HepG2 (cell line): ENCODE results near the gene VAT1L. TPM values are rescaled to one million over a fixed set of nuclear protein-coding genes. Genes with fewer than 3 reads are reported as not detected.

Source experiments
- ATAC-seq: fragments of 200-7000 bp; cut with Tn5 transposase; 3 replicates; pipeline ENCODE4 v1.9.1; 2020; ENCODE audit warnings: mild to moderate bottlenecking, moderate library complexity
- BruUV-seq: library from RNA; stranded (reverse); fragments of 400-500 nt; replicated peaks from 2 replicates; lab custom pipeline; 2021; lab: Mats Ljungman, UMichigan
- CTCF ChIA-PET: fragments of 300-600 bp; formaldehyde crosslinking; extraction: SDS; loops from one replicate; lab custom pipeline; 2021; ENCODE audit warnings: low total read pairs, inconsistent platforms, low intra/inter-chr PET ratio; lab: Yijun Ruan, JAX
- POLR2A ChIA-PET: fragments of 350-600 bp; sonication (Branson Sonifier 250); formaldehyde crosslinking; loops from one replicate; lab custom pipeline; 2020; ENCODE audit warnings: antibody characterized with exemption, inconsistent platforms; lab: Yijun Ruan, JAX
- DNase-seq: peaks from one replicate; pipeline ENCODE4 v3.0.0-alpha.2; 2015; ENCODE audit warnings: low spot score
- FAIRE-seq: peaks from 3 replicates; lab custom pipeline; 2011; peaks lifted over from hg19 to GRCh38; lab: Jason Lieb, UNC
- H2AFZ ChIP-seq: one replicate; pipeline ENCODE4 v1.6.1; 2011; ENCODE audit warnings: low read length, inconsistent platforms
- H3K27ac ChIP-seq: fragments of 300-600 bp; 3 replicates; pipeline ENCODE4 v1.8.0; 2011; ENCODE audit warnings: mixed run types, mild to moderate bottlenecking, mixed read lengths, low read length, inconsistent platforms; ENCODE audit not compliant: insufficient read depth; ENCODE audit errors: extremely low read length
- H3K27me3 ChIP-seq, 2 experiments: fragments of 200-600 bp in 1 of 2; 2 replicates in 1 of 2; 3 replicates in 1 of 2; pipeline versions ENCODE4 v1.6.0 to v1.8.0; 2011; ENCODE audit warnings: low read length in 2 of 2, mild to moderate bottlenecking in 2 of 2, moderate library complexity in 2 of 2, inconsistent platforms in 1 of 2; ENCODE audit not compliant: insufficient read depth in 2 of 2, control insufficient read depth in 1 of 2
- H3K36me3 ChIP-seq, 2 experiments: fragments of 200-600 bp in 1 of 2; replicated peaks in 1 of 2; 2 replicates in 1 of 2; 3 replicates in 1 of 2; pipeline versions ENCODE4 v1.5.1 to v1.8.0; 2011; ENCODE audit warnings: low read length in 2 of 2, inconsistent platforms in 1 of 2; ENCODE audit not compliant: insufficient read depth in 2 of 2, control insufficient read depth in 1 of 2
- H3K4me1 ChIP-seq: 2 replicates; pipeline ENCODE4 v1.5.1; 2012; ENCODE audit warnings: low read length, inconsistent platforms; ENCODE audit not compliant: insufficient read depth
- H3K4me2 ChIP-seq: 2 replicates; pipeline ENCODE4 v1.6.0; 2011; ENCODE audit warnings: low read depth, low read length, inconsistent platforms
- H3K4me3 ChIP-seq, 3 experiments: fragments of 200-600 bp in 1 of 3; sonication (generic), shearing (Covaris generic) in 1 of 3; replicated peaks in 1 of 3; 2 replicates each; pipeline ENCODE4 v1.5.1; 2011 to 2016; ENCODE audit warnings: low read length in 3 of 3, inconsistent platforms in 2 of 3, low read depth in 2 of 3, mild to moderate bottlenecking in 2 of 3, control low read depth in 1 of 3, mixed read lengths in 1 of 3; ENCODE audit not compliant: insufficient read depth in 1 of 3
- H3K79me2 ChIP-seq: one replicate; pipeline ENCODE4 v1.6.1; 2011; ENCODE audit warnings: low read length, inconsistent platforms; ENCODE audit not compliant: insufficient read depth
- H3K9ac ChIP-seq: 2 replicates; pipeline ENCODE4 v1.6.0; 2011; ENCODE audit warnings: mild to moderate bottlenecking, low read depth, low read length, inconsistent platforms; ENCODE audit not compliant: insufficient read depth
- H3K9me3 ChIP-seq: 2 replicates; pipeline ENCODE4 v1.5.1; 2012; ENCODE audit warnings: mild to moderate bottlenecking, low read length
- H4K20me1 ChIP-seq: 2 replicates; pipeline ENCODE4 v1.6.0; 2011; ENCODE audit warnings: inconsistent platforms, mild to moderate bottlenecking, low read length, moderate library complexity; ENCODE audit not compliant: insufficient read depth
- FOXO1 ChIP-seq: sonication (generic); formaldehyde crosslinking; IDR thresholded peaks from 2 replicates; pipeline ENCODE4 v1.4.0; 2020; ENCODE audit warnings: missing genetic modification reagents
- GMEB1 ChIP-seq: sonication (generic); formaldehyde crosslinking; IDR thresholded peaks from 2 replicates; pipeline ENCODE4 v1.5.1; 2020; ENCODE audit warnings: missing genetic modification reagents, mild to moderate bottlenecking, borderline replicate concordance
- HNRNPH1 ChIP-seq: fragments of 200-400 bp; formaldehyde crosslinking; optimal IDR thresholded peaks from 2 replicates; pipeline ENCODE3; 2017; ENCODE audit warnings: mild to moderate bottlenecking, low read depth, low read length
- PLRG1 ChIP-seq: fragments of 450-650 bp; conservative IDR thresholded peaks from 2 replicates; pipeline ENCODE4 v1.6.1; 2016
- REL ChIP-seq: sonication (generic); formaldehyde crosslinking; conservative IDR thresholded peaks from 2 replicates; pipeline ENCODE4 v1.8.0; 2022; ENCODE audit warnings: mild to moderate bottlenecking, missing genetic modification reagents, moderate library complexity
- ZBTB33 ChIP-seq: sonication (generic); formaldehyde crosslinking; IDR thresholded peaks from 2 replicates; pipeline ENCODE4 v1.4.0; 2020; ENCODE audit warnings: missing genetic modification reagents
- ZNF530 ChIP-seq: sonication (generic); formaldehyde crosslinking; IDR thresholded peaks from 2 replicates; pipeline ENCODE4 v1.5.0; 2020; ENCODE audit warnings: low read depth, mild to moderate bottlenecking, missing genetic modification reagents
- ZNF562 ChIP-seq: sonication (generic); formaldehyde crosslinking; IDR thresholded peaks from 2 replicates; pipeline ENCODE4 v1.8.0; 2022; ENCODE audit warnings: missing genetic modification reagents, borderline replicate concordance
- WGBS: methylation state at CpG from one replicate; pipeline ENCODE4 v1.1.6; 2017; ENCODE audit warnings: low lambda C conversion rate; 5-methylcytosine and 5-hydroxymethylcytosine counted together
- in situ Hi-C: cut with HindIII; loops from 2 replicates; pipeline ENCODE4 v1.10.0; 2017; ENCODE audit warnings: low pct_unique_long_range_greater_than_20kb; ENCODE audit not compliant: extremely low pct_ligation_motif_present
- intact Hi-C: fragments of 100-400 bp; cut with micrococcal nuclease; formaldehyde crosslinking; loops from one replicate; pipeline ENCODE4 v1.10.0; 2022; ENCODE audit not compliant: unreplicated experiment
- polyA plus RNA-seq, 8 experiments: library from polyadenylated mRNA; depleted of rRNA in 3 of 8; stranded (reverse) in 7 of 8; unstranded in 1 of 8; fragments of >200 nt; fragmentation: Illumina TruSeq in 4 of 8; extraction: Trizol in 4 of 8; gene quantifications; 2 replicates each; pipeline versions ENCODE4 v1.2.1 to v1.2.3, GENCODE V29; 2011 to 2016; ENCODE audit warnings: low read depth in 4 of 8, missing spikeins in 1 of 8, mixed read lengths in 1 of 8; ENCODE audit not compliant: insufficient read depth in 1 of 8
- total RNA-seq, 5 experiments: library from RNA; depleted of rRNA; stranded (reverse); fragments of >200 nt; fragmentation: Illumina TruSeq; extraction: Trizol; gene quantifications; 2 replicates each; pipeline ENCODE4 v1.2.3, GENCODE V29; 2016; ENCODE audit warnings: low read depth in 1 of 5
- TF ChIP-seq, protein P1 (sequence below): IDR thresholded peaks from 2 replicates; pipeline ENCODE4 v1.6.1; 2016; ENCODE audit warnings: missing compliant biosample characterization, missing genetic modification reagents, borderline replicate concordance
- TF ChIP-seq, protein P2 (sequence below): sonication (generic); formaldehyde crosslinking; IDR thresholded peaks from 2 replicates; pipeline ENCODE4 v1.4.0; 2020; ENCODE audit warnings: missing genetic modification reagents, borderline replicate concordance

Gene VAT1L
- total and polyA plus RNA-seq, 2 of the 13 experiments (the other 11 are each of a cell fraction or from before 2014, with no cell fraction given), result not detected

DNA sequence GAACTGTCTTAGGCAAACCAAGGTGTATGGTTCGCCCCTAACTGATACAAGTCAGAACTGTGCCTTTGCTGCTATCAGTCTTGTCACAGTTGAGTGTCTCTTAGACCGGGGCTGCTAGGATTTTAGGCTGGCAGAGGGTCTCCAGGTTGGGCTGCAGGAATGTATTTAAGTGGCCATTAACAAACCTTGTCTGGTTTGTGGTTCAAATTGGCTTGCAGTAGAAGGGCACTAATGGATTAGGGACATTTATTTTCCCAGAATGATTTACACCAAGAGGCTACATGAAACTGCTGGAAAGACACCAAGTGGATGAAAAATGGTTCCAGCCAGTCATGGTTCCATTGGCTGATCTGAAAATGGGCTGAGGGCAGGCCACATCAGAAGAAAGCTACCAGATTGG lies 5.1 kb downstream of the VAT1L start:
- FAIRE-seq, result no peak
- Histone ChIP-seq H3K4me3 (no peak overlapping the region), H3K9me3 (no peaks in the 10 kb centered on the region), H4K20me1 (no peaks in the 10 kb centered on the region), H3K4me2 (no peak overlapping the region), H3K27me3 (peaks cover 4 to 39% of the 10 kb centered on the region in 2 experiments; a peak in 4 of 5 replicates), H3K36me3 (no peaks in the 10 kb centered on the region), H3K79me2 (no peaks in the 10 kb centered on the region), H2AFZ (no peak overlapping the region), H3K27ac (no peak overlapping the region), H3K9ac (no peak overlapping the region), H3K4me1 (peaks cover under 1% of the 10 kb centered on the region; the same call in 1 of the 2 replicates)
- intact Hi-C loops (no loop called here), in situ Hi-C loops (loop anchor here (25.0 kb wide), 1 partner anchor 169 kb away; no protein-coding TSS in a partner anchor)
- DNase-seq, result no peak
- ATAC-seq, result no peak
- TF ChIP-seq PLRG1 (no peak), GMEB1 (no peak)
- TF ChIP-seq, protein P1, sequence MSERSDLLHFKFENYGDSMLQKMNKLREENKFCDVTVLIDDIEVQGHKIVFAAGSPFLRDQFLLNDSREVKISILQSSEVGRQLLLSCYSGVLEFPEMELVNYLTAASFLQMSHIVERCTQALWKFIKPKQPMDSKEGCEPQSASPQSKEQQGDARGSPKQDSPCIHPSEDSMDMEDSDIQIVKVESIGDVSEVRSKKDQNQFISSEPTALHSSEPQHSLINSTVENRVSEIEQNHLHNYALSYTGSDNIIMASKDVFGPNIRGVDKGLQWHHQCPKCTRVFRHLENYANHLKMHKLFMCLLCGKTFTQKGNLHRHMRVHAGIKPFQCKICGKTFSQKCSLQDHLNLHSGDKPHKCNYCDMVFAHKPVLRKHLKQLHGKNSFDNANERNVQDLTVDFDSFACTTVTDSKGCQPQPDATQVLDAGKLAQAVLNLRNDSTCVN (CRISPR knock-in tag), result no peak
- no TSS peak for BruUV-seq
- POLR2A ChIA-PET, result no interaction called here
- 4% methylated on average over 2 of the region's 2 CpGs for WGBS
- CTCF ChIA-PET, result no interaction called here

- CTCF ChIA-PET, result no interaction called here
- no peaks in the 10 kb centered on the region for H3K9me3 ChIP-seq
- 20% methylated on average over 3 of the region's 3 CpGs for WGBS
- TF ChIP-seq ZBTB33, result no peak
- no peak for TF ChIP-seq HNRNPH1
- TF ChIP-seq ZNF562 (CRISPR knock-in tag), result no peak
- TF ChIP-seq, protein P2, sequence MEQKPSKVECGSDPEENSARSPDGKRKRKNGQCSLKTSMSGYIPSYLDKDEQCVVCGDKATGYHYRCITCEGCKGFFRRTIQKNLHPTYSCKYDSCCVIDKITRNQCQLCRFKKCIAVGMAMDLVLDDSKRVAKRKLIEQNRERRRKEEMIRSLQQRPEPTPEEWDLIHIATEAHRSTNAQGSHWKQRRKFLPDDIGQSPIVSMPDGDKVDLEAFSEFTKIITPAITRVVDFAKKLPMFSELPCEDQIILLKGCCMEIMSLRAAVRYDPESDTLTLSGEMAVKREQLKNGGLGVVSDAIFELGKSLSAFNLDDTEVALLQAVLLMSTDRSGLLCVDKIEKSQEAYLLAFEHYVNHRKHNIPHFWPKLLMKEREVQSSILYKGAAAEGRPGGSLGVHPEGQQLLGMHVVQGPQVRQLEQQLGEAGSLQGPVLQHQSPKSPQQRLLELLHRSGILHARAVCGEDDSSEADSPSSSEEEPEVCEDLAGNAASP (CRISPR knock-in tag), result no peak
- no peak for TF ChIP-seq FOXO1 (CRISPR knock-in tag)
- TF ChIP-seq REL (CRISPR knock-in tag), result no peak
- TF ChIP-seq ZNF530 (CRISPR knock-in tag), result no peak
These were observed 6.2 kb downstream of the VAT1L start for GRCh38 chr16:77794586-77794985.

More at GRCh38 chr16:77794586-77794985, 6.2 kb downstream of the VAT1L start:
- no TSS peak for BruUV-seq
- Histone ChIP-seq H3K27ac (no peak overlapping the region), H3K4me3 (no peak overlapping the region), H3K9ac (no peak overlapping the region), H3K36me3 (no peaks in the 10 kb centered on the region), H3K4me1 (no peaks in the 10 kb centered on the region), H3K79me2 (no peaks in the 10 kb centered on the region), H3K4me2 (no peak overlapping the region), H2AFZ (no peak overlapping the region), H3K27me3 (peaks cover 4 to 28% of the 10 kb centered on the region in 2 experiments; a peak in 4 of 5 replicates), H4K20me1 (no peaks in the 10 kb centered on the region)
- FAIRE-seq (no peak), DNase-seq (no peak), ATAC-seq (no peak)
- intact Hi-C loops, result no loop called here
- POLR2A ChIA-PET, result no interaction called here
- in situ Hi-C loops, result loop anchor here (25.0 kb wide), 1 partner anchor 168 kb away; no protein-coding TSS in a partner anchor
